COLO829 (cell line): ENCODE data around the gene EEIG2.
"Not testable (repeated sequence)": the region's sequence is repeated elsewhere in the genome, so short reads cannot be mapped to it uniquely, and the experiment has no call there.

Experiments
- DNase-seq: peaks from one replicate; pipeline ENCODE4 v3.0.0; 2012; ENCODE audit warnings: low spot score

EEIG2 gene

GRCh38 chr1:108559215-108560186, at the start of gene EEIG2:
Gene EEIG2 (plus strand): TSS chr1:108560100. CDS start chr1:108560429, 329 bp downstream.
- DNase-seq = peak; percentile 62

- no peak for DNase-seq
Measured at GRCh38 chr1:108511764-108512163, 48.1 kb upstream of the EEIG2 start.

DNA sequence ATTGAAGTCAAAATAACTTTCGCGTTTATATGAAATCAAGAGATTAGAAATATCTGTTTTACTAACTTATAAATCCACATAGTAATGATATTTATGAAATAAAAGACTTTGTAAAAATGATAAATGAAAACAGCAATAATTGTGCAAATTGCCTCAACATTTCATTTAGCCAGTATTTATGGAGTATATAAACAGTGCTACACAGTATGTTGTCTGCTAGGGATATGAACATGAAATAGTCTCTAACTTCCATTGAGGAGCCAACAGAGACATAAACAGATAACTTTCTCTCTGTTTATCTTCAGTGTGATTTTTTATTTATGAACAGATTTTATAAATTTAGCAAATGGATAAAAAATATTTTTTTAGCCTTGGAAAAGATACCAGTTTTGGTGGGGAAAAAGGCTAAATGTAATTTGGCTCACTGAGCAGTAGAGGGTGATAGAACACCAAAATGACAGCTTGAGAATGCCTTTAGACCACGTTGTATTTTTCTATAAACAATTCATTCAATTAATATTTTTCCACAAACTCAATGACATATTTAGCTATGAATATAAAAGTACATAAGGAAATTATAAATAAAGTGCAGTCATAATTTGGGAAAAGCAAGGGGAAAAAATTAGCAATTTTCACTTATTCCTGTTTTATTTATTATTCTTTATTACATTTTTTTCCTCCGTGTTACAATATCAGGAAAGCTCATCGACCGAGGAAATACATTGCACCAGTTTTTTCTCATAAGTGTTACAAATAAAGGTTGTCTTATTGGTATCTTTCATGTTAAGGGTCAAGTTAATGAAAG, 47.5 kb upstream of the EEIG2 start:
- peak; percentile 6 for DNase-seq

- DNase-seq = no peak
Measured at GRCh38 chr1:108513044-108513415, 46.9 kb upstream of the EEIG2 start.

GRCh38 chr1:108513914-108514313, 46.0 kb upstream of the EEIG2 start:
- not testable (repeated sequence) for DNase-seq

DNA sequence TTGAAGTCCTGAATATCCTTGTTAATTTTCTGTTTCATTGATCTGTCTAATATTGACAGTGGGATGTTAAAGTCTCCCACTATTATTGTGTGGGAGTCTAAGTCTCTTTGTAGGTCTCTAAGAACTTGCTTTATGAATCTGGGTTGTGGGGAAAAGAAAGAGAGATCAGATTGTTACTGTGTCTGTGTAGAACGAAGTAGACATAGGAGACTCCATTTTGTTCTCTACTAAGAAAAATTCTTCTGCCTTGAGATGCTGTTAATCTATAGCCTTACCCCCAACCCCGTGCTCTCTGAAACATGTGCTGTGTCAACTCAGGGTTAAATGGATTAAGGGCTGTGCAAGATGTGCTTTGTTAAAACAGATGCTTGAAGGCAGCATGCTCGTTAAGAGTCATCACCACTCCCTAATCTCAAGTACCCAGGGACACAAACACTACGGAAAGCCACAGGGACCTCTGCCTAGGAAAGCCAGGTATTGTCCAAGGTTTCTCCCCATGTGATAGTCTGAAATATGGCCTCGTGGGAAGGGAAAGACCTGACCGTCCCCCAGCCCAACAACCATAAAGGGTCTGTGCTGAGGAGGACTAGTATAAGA, 42.5 kb upstream of the EEIG2 start:
- DNase-seq = not testable (repeated sequence)

DNA sequence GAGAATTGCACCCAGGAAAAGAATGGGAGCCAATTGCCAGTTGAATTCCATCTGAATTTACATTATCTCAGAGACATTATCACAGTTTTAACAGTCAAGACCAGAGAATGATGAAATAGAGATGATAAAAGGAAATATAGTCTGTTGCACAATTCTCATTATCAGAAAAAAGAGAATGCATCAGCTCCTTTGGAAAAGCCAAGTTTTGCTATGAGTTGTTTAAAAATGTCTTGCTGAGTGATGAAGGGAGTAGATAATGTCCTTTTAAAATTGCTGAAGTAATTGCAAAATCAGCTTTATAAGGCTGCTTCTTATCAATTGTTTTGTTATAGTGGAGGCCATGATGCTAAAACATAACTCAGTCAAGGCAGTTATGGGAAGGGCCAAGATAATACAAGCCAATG, 37.9 kb upstream of the EEIG2 start:
- DNase-seq = no peak

GRCh38 chr1:108523829-108524228, 36.1 kb upstream of the EEIG2 start:
- no peak for DNase-seq

DNA sequence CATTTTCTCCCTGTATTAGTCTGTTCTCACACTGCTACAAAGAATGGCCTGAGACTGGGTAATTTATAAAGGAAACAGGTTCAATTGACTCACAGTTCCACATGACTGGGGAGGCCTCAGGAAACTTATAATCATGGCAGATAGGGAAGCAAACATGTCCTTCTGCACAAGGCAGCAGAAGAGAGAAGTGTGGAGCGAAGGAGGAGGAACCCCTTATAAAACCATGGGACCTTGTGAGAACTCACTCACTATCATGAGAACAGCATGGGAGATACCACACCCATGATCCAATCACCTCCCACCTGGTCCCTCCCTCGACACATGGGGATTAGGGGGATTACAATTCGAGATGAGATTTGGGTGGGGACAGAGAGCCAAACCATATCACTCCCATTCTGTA, 35.2 kb upstream of the EEIG2 start:
- DNase-seq = no peak

DNA sequence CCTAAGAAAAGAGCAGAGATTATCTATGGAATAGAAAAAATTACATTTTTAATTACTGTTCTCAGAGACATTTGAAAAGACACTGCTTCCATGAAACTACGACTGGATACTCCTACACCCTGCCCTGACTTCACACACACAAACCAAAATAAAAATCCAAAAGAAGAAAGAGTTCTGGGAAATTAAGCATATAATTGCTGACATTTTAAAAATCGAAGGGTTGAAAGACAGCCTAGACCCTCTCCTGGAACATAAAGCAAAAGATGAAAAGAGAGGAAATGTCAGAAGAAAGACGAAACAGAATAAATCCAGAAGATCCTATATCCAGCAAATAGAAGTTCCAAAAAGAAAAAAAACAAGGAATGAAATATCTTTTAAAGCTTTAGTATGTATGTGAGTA, 32.8 kb upstream of the EEIG2 start:
- no peak for DNase-seq

DNA sequence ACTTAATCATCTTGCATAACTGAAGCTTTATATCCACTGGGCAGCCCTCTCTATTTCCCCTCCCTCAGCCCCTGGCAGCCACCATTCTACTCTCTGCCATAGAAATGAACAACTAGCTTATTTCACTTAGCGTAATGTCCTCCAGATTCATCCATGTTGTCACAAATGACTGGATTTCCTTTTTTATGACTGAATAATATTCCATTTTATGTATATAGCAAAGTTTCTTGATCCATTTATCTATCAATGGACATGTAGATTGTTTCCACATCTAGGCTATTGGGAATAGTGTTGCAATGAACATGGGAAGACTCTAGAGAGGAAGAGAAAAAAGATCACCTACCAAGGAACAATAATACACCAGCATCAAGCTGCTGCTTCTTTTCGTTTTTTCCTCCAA, 32.1 kb upstream of the EEIG2 start:
- DNase-seq = no peak

GRCh38 chr1:108531444-108531843, 28.5 kb upstream of the EEIG2 start:
- no peak for DNase-seq

GRCh38 chr1:108532730-108533129, 27.2 kb upstream of the EEIG2 start:
- no peak for DNase-seq

GRCh38 chr1:108533351-108534083, 26.4 kb upstream of the EEIG2 start:
- no peak for DNase-seq

GRCh38 chr1:108534759-108535158, 25.1 kb upstream of the EEIG2 start:
- no peak for DNase-seq

DNA sequence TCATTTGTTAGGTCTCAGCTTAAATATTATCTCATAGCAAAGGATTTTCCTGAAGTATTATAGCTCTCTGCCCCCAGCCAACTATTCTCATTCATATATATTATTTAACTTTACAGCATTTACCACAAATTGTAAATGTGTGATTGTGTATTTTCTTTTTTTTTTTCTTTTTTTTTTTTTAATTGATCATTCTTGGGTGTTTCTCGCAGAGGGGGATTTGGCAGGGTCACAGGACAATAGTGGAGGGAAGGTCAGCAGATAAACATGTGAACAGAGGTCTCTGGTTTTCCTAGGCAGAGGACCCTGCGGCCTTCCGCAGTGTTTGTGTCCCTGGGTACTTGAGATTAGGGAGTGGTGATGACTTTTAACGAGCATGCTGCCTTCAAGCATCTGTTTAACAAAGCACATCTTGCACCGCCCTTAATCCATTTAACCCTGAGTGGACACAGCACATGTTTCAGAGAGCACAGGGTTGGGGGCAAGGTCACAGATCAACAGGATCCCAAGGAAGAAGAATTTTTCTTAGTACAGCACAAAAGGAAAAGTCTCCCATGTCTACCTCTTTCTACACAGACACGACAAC, 24.5 kb upstream of the EEIG2 start:
- DNase-seq = not testable (repeated sequence)

GRCh38 chr1:108536021-108536420, 23.9 kb upstream of the EEIG2 start:
- not testable (repeated sequence) for DNase-seq

- not testable (repeated sequence) for DNase-seq
Measured at GRCh38 chr1:108536791-108537190, 23.1 kb upstream of the EEIG2 start.

DNA sequence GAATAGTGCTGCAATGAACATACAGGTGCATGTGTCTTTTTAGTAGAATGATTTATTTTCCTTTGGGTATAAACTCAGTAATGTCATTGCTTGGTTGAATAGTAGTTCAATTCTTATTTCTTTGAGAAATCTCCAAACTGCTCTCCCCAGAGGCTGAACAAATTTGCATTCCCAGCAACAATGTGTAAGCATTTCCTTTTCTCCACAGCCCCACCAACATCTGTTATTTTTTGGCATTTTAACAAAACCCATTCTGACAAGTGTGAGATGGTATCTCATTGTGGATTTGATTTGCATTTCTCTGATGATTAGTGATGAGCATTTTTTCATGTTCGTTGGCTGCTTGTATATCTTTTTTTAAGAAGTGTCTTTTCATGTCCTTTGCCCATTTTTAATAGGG, 21.9 kb upstream of the EEIG2 start:
- no peak for DNase-seq

- DNase-seq = no peak
Measured at GRCh38 chr1:108540977-108541376, 18.9 kb upstream of the EEIG2 start.

- no peak for DNase-seq
Measured at GRCh38 chr1:108541861-108542260, 18.0 kb upstream of the EEIG2 start.
